Brain microvascular endothelial cell (primary cell): ENCODE results near the gene TBC1D3B.
"Not testable (repeated sequence)": the region's sequence is repeated elsewhere in the genome, so short reads cannot be mapped to it uniquely, and the experiment has no call there.

ENCODE experiments used
- DNase-seq: peaks from one replicate; pipeline ENCODE4 v3.0.0-alpha.2; 2020
- H3K27ac ChIP-seq: fragments of 250-450 bp; sonication (Bioruptor Pico); 2 replicates; pipeline ENCODE4 v1.5.1; 2020; ENCODE audit warnings: mild to moderate bottlenecking, moderate library complexity
- H3K27me3 ChIP-seq: fragments of 250-450 bp; sonication (Bioruptor Pico); replicated peaks from 2 replicates; pipeline ENCODE4 v1.5.1; 2020; ENCODE audit warnings: mild to moderate bottlenecking
- H3K36me3 ChIP-seq: fragments of 250-450 bp; sonication (Bioruptor Pico); replicated peaks from 2 replicates; pipeline ENCODE4 v1.5.1; 2020; ENCODE audit warnings: mild to moderate bottlenecking
- H3K4me3 ChIP-seq: 2 replicates; pipeline ENCODE4 v1.5.1; 2011; ENCODE audit warnings: low read depth, mild to moderate bottlenecking, control low read depth, low read length, moderate library complexity
- in situ Hi-C: cut with HindIII; loops from 2 replicates; pipeline ENCODE4 v1.10.0; 2017; ENCODE audit warnings: low sequenced_read_pairs, low pct_ligation_motif_present
- TF ChIP-seq, protein P1 (sequence below): IDR thresholded peaks from 2 replicates; pipeline ENCODE4 v1.5.1; 2011; ENCODE audit warnings: low read depth, mild to moderate bottlenecking, moderate library complexity, low read length, control low read depth, inconsistent platforms; ENCODE audit errors: missing control alignments

TBC1D3B gene

DNA sequence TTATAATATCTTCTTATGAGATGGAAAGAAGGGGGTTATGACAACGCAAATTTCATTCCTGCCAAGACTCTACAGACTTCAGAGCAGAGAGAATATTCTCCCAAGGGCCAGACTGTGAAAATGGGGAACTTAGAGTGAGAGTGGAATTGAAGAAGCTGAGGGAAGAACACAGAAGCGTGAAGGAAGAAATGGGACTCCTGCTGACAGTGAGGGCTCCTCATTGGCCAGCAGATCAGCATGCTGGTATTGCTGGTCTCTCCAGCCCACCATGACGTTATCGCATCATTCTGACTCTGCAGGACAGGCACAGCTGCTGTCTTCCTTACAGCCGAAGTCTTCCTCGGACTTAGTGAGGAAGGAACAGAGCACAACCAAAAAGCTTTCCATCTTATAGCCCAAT is 48.5 kb downstream of the TBC1D3B start:
- H3K36me3 ChIP-seq: no peaks in the 10 kb centered on the region
- no peak for DNase-seq
- no peak overlapping the region for H3K4me3 ChIP-seq
- in situ Hi-C loops: no loop called here
- no peak overlapping the region for H3K27ac ChIP-seq
- TF ChIP-seq, protein P1, sequence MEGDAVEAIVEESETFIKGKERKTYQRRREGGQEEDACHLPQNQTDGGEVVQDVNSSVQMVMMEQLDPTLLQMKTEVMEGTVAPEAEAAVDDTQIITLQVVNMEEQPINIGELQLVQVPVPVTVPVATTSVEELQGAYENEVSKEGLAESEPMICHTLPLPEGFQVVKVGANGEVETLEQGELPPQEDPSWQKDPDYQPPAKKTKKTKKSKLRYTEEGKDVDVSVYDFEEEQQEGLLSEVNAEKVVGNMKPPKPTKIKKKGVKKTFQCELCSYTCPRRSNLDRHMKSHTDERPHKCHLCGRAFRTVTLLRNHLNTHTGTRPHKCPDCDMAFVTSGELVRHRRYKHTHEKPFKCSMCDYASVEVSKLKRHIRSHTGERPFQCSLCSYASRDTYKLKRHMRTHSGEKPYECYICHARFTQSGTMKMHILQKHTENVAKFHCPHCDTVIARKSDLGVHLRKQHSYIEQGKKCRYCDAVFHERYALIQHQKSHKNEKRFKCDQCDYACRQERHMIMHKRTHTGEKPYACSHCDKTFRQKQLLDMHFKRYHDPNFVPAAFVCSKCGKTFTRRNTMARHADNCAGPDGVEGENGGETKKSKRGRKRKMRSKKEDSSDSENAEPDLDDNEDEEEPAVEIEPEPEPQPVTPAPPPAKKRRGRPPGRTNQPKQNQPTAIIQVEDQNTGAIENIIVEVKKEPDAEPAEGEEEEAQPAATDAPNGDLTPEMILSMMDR: no peak
- H3K27me3 ChIP-seq: no peaks in the 10 kb centered on the region

DNA sequence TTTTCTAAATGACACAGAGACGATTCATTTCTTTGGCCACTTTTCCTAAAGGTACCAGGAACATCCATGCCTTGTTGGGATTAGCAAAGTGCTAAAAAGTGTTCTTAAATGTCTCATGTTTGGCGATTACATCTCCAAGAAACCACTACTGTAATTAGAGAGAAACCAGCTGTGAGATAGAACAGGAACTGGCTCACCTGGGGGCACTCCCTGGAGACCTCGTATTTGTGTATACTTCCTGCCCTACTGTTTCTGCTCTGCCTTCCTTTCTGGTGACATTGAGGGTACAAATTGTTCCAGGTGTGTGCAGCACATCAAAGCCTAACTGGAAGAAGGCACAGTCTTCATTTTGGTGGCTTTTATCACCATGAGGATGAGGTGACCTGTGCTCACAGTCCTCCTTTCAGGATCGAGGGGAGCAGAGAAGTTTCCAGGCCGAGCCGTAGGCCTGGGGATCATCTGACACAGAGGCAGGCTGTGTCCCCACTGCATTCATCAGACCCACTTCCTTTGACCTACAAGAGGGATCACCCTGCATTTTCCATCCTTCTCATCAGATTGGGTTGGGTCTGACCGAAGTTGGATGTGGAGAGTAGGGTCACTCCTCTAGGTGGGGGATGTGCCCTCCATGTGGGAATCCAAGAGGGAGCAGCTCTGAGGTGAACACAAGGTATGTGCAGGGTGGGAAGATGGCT is 49.1 kb downstream of the TBC1D3B start:
- no peaks in the 10 kb centered on the region for H3K27me3 ChIP-seq
- no peak overlapping the region for H3K4me3 ChIP-seq
- TF ChIP-seq, protein P1: no peak
- in situ Hi-C loops: no loop called here
- H3K27ac ChIP-seq: no peak overlapping the region
- DNase-seq: no peak
- H3K36me3 ChIP-seq: no peaks in the 10 kb centered on the region

DNA sequence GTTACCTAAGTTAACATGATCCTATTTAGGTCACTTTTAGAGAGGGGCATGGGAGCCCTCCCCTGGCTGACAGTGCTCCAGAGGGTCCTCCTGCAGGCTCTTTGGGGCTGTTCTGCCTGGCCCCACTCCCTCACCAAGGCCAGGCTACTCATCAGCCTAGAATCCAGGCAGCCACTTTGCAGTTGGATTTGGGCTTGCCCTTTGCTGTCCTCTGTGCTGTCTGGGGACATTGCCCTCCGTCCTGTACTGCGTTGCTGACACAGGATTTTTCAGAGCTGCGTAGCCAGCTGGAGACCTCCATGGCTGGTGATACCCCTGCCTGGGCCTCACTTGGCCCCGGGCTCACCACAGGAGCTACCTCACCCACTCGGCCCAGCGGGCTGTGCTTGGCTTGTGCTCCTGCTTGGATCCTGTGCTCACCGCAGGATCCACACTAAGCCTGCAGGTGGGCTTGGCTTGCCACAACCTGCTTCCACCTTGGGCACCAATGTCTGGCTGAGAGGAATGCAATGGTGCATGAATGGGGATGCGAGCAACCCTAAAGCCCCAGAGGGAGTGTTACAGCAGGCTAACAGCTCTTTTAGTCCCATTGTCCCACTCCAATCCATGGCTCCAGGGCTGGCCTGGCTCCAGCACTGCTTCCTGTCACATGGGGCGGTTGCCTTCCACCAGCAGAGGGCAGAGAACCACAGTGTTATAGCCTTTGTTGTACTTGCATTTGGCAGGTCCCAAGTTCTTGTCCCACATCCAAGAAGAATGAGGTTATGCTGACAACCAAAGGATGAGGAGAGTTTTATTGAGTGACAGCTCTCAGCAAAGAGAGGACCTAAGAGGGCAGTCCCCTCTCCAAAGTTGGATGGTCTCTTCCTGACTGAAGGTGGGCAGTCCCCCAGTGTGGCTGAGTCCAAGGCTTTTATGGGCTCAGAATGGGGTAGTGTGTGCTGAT is 51.3 kb downstream of the TBC1D3B start:
- DNase-seq: no peak
- TF ChIP-seq, protein P1: no peak
- Histone ChIP-seq H3K4me3 (no peak overlapping the region), H3K36me3 (no peaks in the 10 kb centered on the region), H3K27me3 (no peaks in the 10 kb centered on the region), H3K27ac (no peak overlapping the region)
- in situ Hi-C loops: no loop called here

- in situ Hi-C loops: no loop called here
- no peak for DNase-seq
- H3K36me3 ChIP-seq: no peaks in the 10 kb centered on the region
- H3K27me3 ChIP-seq: no peaks in the 10 kb centered on the region
- no peak overlapping the region for H3K4me3 ChIP-seq
- no peak overlapping the region for H3K27ac ChIP-seq
- TF ChIP-seq, protein P1: no peak
These were observed 53.0 kb downstream of the TBC1D3B start for GRCh38 chr17:36123431-36123830.

- in situ Hi-C loops, DNase-seq, H3K27ac ChIP-seq, H3K27me3 ChIP-seq, H3K4me3 ChIP-seq, H3K36me3 ChIP-seq: not testable (repeated sequence)
These were observed 55.3 kb downstream of the TBC1D3B start for GRCh38 chr17:36121099-36121498.

- Histone ChIP-seq H3K27me3 (no peaks in the 10 kb centered on the region), H3K36me3 (no peaks in the 10 kb centered on the region), H3K4me3 (no peak overlapping the region), H3K27ac (no peak overlapping the region)
- TF ChIP-seq, protein P1: no peak
- DNase-seq: no peak
- in situ Hi-C loops: no loop called here
These were observed 56.2 kb downstream of the TBC1D3B start for GRCh38 chr17:36120221-36120620.
